ENCODE results near the gene TPT1.

- TF ChIP-seq ZFP3 (CRISPR knock-in tag; IDR thresholded peaks at IDR 0.05) (no peak), SNAI2 (CRISPR knock-in tag; IDR thresholded peaks at IDR 0.05) (no peak), CSRNP3 (CRISPR knock-in tag; IDR thresholded peaks at IDR 0.05) (no peak), ZNF70 (CRISPR knock-in tag; IDR thresholded peaks at IDR 0.05) (no peak), PATZ1 (CRISPR knock-in tag; IDR thresholded peaks at IDR 0.05; ENCODE audit: borderline replicate concordance) (no peak)
Observed at GRCh38 chr13:45352031-45352430, 11.0 kb upstream of the TPT1 start.

Data from SK-N-SH treated with all-trans-retinoic acid at 6 μM for 48 hours (cell line).